Superior temporal gyrus (tissue), 1 donor: ENCODE measurements around the gene CDK16.

Experiments used
- DNase-seq: peaks from one replicate; pipeline ENCODE4 v3.0.0-alpha.2; 2016; ENCODE audit errors: extremely low spot score

CDK16 gene

GRCh38 chrX:47218280-47218919 lies at the start of gene CDK16:
Gene CDK16, plus strand, starts transcription at chrX:47218681. Its CDS starts 4,877 bp downstream, at chrX:47223558.
- DNase-seq = peak; percentile 75

- DNase-seq = no peak
These were observed 49.2 kb upstream of the CDK16 start for GRCh38 chrX:47169273-47169672.

- no peak for DNase-seq
These were observed 48.6 kb upstream of the CDK16 start for GRCh38 chrX:47169726-47170515.

- no peak for DNase-seq
These were observed 47.4 kb upstream of the CDK16 start for GRCh38 chrX:47170861-47171692.

- DNase-seq = no peak
These were observed 46.5 kb upstream of the CDK16 start for GRCh38 chrX:47171996-47172395.

- no peak for DNase-seq
These were observed 45.9 kb upstream of the CDK16 start for GRCh38 chrX:47172549-47172948.

GRCh38 chrX:47172971-47173792 lies 45.3 kb upstream of the CDK16 start:
- no peak for DNase-seq

- no peak for DNase-seq
These were observed 44.1 kb upstream of the CDK16 start for GRCh38 chrX:47174376-47174775.

GRCh38 chrX:47174846-47175587 lies 43.5 kb upstream of the CDK16 start:
- no peak for DNase-seq

- no peak for DNase-seq
These were observed 42.9 kb upstream of the CDK16 start for GRCh38 chrX:47175588-47175980.

- DNase-seq = no peak
These were observed 42.3 kb upstream of the CDK16 start for GRCh38 chrX:47176101-47176740.

- DNase-seq = no peak
These were observed 41.4 kb upstream of the CDK16 start for GRCh38 chrX:47177079-47177478.

- DNase-seq = no peak
These were observed 40.1 kb upstream of the CDK16 start for GRCh38 chrX:47178337-47178736.

- peak; percentile 58 for DNase-seq
These were observed 39.1 kb upstream of the CDK16 start for GRCh38 chrX:47179221-47179927.

GRCh38 chrX:47179928-47180255 lies 38.6 kb upstream of the CDK16 start:
- no peak for DNase-seq

- DNase-seq = no peak
These were observed 38.1 kb upstream of the CDK16 start for GRCh38 chrX:47180346-47180745.

- DNase-seq = no peak
These were observed 37.2 kb upstream of the CDK16 start for GRCh38 chrX:47181301-47181700.

- DNase-seq = no peak
These were observed 36.3 kb upstream of the CDK16 start for GRCh38 chrX:47182106-47182700.

- no peak for DNase-seq
These were observed 34.0 kb upstream of the CDK16 start for GRCh38 chrX:47184486-47184885.
